Mesenchymal stem cell (in vitro differentiated cells and primary cell): ENCODE data around the gene SLC7A9.

ENCODE experiments used
- DNase-seq: peaks from one replicate; pipeline ENCODE4 v3.0.0-alpha.2; 2013
- H2AFZ ChIP-seq: one replicate; pipeline ENCODE4 v1.6.1; 2013; ENCODE audit warnings: low read depth, mild to moderate bottlenecking, control low read depth, inconsistent platforms, low read length, moderate library complexity
- H2AK5ac ChIP-seq: 2 replicates; pipeline ENCODE4 v1.6.1; 2013; ENCODE audit warnings: low read length, moderate library complexity, mild to moderate bottlenecking, inconsistent platforms; ENCODE audit not compliant: severe bottlenecking
- H2BK120ac ChIP-seq: one replicate; pipeline ENCODE4 v1.6.1; 2013; ENCODE audit warnings: low read depth, mild to moderate bottlenecking, inconsistent platforms, low read length, moderate library complexity
- H2BK12ac ChIP-seq, 2 experiments: one replicate each; pipeline ENCODE4 v1.6.1; 2013; ENCODE audit warnings: inconsistent platforms in 2 of 2, low read length in 2 of 2, mild to moderate bottlenecking in 2 of 2, moderate library complexity in 2 of 2, control low read depth in 1 of 2
- H2BK15ac ChIP-seq: one replicate; pipeline ENCODE4 v1.6.1; 2013; ENCODE audit warnings: mild to moderate bottlenecking, low read depth, inconsistent platforms; ENCODE audit not compliant: poor library complexity, severe bottlenecking
- H2BK5ac ChIP-seq: 2 replicates; pipeline ENCODE4 v1.6.1; 2013; ENCODE audit warnings: low read depth, mild to moderate bottlenecking, low read length, control low read depth, inconsistent platforms; ENCODE audit not compliant: poor library complexity, severe bottlenecking
- H3K14ac ChIP-seq, 2 experiments: one replicate each; pipeline ENCODE4 v1.6.1; 2013; ENCODE audit warnings: inconsistent platforms in 2 of 2, low read length in 2 of 2, control low read depth in 1 of 2, mild to moderate bottlenecking in 1 of 2, moderate library complexity in 1 of 2
- H3K18ac ChIP-seq, 2 experiments: one replicate each; pipeline ENCODE4 v1.6.1; 2013; ENCODE audit warnings: inconsistent platforms in 2 of 2, low read length in 2 of 2, control low read depth in 1 of 2, low read depth in 1 of 2, mild to moderate bottlenecking in 1 of 2
- H3K23ac ChIP-seq, 2 experiments: one replicate each; pipeline ENCODE4 v1.6.1; 2013; ENCODE audit warnings: inconsistent platforms in 2 of 2, low read length in 2 of 2, mild to moderate bottlenecking in 2 of 2, moderate library complexity in 2 of 2, control low read depth in 1 of 2
- H3K27ac ChIP-seq: 2 replicates; pipeline ENCODE4 v1.5.1; 2013; ENCODE audit warnings: mild to moderate bottlenecking, moderate library complexity, low read length, control low read depth, inconsistent platforms; ENCODE audit not compliant: poor library complexity, severe bottlenecking
- H3K27me3 ChIP-seq, 2 experiments: 2 replicates each; pipeline versions ENCODE4 v1.6.1 to v1.7.0; 2013; ENCODE audit warnings: low read length in 2 of 2, mild to moderate bottlenecking in 2 of 2, moderate library complexity in 2 of 2, control low read depth in 1 of 2, inconsistent platforms in 1 of 2; ENCODE audit not compliant: control insufficient read depth in 1 of 2, insufficient read depth in 1 of 2
- H3K36me3 ChIP-seq, 2 experiments: 2 replicates each; pipeline versions ENCODE4 v1.6.1 to v1.7.0; 2013; ENCODE audit warnings: low read length in 2 of 2, control low read depth in 1 of 2, inconsistent platforms in 1 of 2, low read depth in 1 of 2, mild to moderate bottlenecking in 1 of 2; ENCODE audit not compliant: insufficient read depth in 2 of 2, control insufficient read depth in 1 of 2
- H3K4ac ChIP-seq, 2 experiments: one replicate each; pipeline ENCODE4 v1.6.1; 2013; ENCODE audit warnings: inconsistent platforms in 2 of 2, low read length in 2 of 2, mild to moderate bottlenecking in 2 of 2, moderate library complexity in 2 of 2, control low read depth in 1 of 2, low read depth in 1 of 2
- H3K4me1 ChIP-seq: 2 replicates; pipeline ENCODE4 v1.6.1; 2013; ENCODE audit warnings: low read depth, low read length, control low read depth; ENCODE audit not compliant: control insufficient read depth, insufficient read depth
- H3K4me2 ChIP-seq: 2 replicates; pipeline ENCODE4 v1.6.1; 2013; ENCODE audit warnings: low read length, mild to moderate bottlenecking, inconsistent platforms; ENCODE audit not compliant: poor library complexity, severe bottlenecking
- H3K4me3 ChIP-seq, 2 experiments: 2 replicates each; pipeline versions ENCODE4 v1.5.1 to v1.7.0; 2013; ENCODE audit warnings: low read length in 2 of 2, mild to moderate bottlenecking in 2 of 2, control low read depth in 1 of 2, low read depth in 1 of 2; ENCODE audit not compliant: insufficient read depth in 1 of 2
- H3K79me1 ChIP-seq: replicated peaks from 2 replicates; pipeline ENCODE4 v1.6.1; 2013; ENCODE audit warnings: mild to moderate bottlenecking, control low read depth, low read length, inconsistent platforms; ENCODE audit not compliant: poor library complexity, severe bottlenecking
- H3K9ac ChIP-seq: 2 replicates; pipeline ENCODE4 v1.7.0; 2013; ENCODE audit warnings: mild to moderate bottlenecking, low read length, moderate library complexity
- H3K9me3 ChIP-seq: 2 replicates; pipeline ENCODE4 v1.7.0; 2013; ENCODE audit warnings: mild to moderate bottlenecking, low read length; ENCODE audit not compliant: control insufficient read depth
- H4K8ac ChIP-seq: one replicate; pipeline ENCODE4 v1.6.1; 2013; ENCODE audit warnings: inconsistent platforms, mild to moderate bottlenecking, low read length, moderate library complexity
- H4K91ac ChIP-seq: one replicate; pipeline ENCODE4 v1.6.1; 2013; ENCODE audit warnings: mild to moderate bottlenecking, low read length, inconsistent platforms
- WGBS: methylation state at CpG from one replicate; pipeline ENCODE4 v1.1.7; 2013; ENCODE audit warnings: mixed read lengths; 5-methylcytosine and 5-hydroxymethylcytosine counted together

The SLC7A9 gene

DNA sequence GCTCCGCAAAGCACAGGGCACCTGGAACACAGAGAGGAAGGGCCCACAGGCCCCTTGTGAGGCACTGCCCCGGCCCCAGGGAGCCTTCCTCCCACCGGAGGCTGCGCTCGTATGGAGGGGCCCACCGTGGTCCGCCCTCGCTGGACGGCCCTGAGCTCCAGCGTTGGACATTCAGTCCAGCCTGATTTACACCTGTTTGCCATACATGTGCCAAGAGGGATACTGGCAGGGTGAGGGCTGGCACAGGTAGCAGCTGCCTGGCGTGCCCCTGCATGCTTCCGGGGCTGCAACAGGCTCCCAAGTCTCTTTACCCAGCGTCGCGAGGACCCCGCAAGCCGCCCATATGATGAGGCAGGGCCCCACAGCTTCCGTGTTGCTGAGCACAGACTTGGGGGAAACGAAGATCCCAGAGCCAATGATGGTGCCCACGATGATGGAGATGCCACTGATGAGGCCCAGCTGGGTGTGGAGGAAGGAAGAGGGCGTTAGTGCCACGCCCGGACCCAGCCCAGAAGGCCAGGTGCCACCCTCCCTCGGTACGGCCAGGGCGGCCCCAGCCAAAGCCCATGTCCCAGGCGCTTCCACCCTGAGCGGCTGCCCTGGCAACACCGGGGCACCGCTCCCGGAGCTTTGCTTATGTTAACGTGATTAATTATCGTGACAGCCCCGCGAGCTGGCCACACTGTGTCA, 5.1 kb downstream of the SLC7A9 start:
- H4K8ac ChIP-seq: no peak overlapping the region
- no peak overlapping the region for H3K23ac ChIP-seq
- H3K9me3 ChIP-seq: no peaks in the 10 kb centered on the region
- H3K27ac ChIP-seq: no peak overlapping the region
- H3K79me1 ChIP-seq: no peaks in the 10 kb centered on the region
- no peak for DNase-seq
- H2BK120ac ChIP-seq: no peak overlapping the region
- H3K4me1 ChIP-seq: peaks cover 9% of the 10 kb centered on the region
- 91% methylated on average over 35 of the region's 35 CpGs for WGBS
- no peak overlapping the region for H4K91ac ChIP-seq
- no peak overlapping the region for H2BK12ac ChIP-seq
- H2AK5ac ChIP-seq: no peak overlapping the region
- H3K4me3 ChIP-seq: no peak overlapping the region
- H2BK15ac ChIP-seq: no peak overlapping the region
- no peak overlapping the region for H2AFZ ChIP-seq
- no peak overlapping the region for H3K14ac ChIP-seq
- no peak overlapping the region for H3K4me2 ChIP-seq
- H2BK5ac ChIP-seq: no peak overlapping the region
- H3K9ac ChIP-seq: no peak overlapping the region
- no peak overlapping the region for H3K4ac ChIP-seq
- H3K18ac ChIP-seq: no peak overlapping the region
- H3K36me3 ChIP-seq: no peaks in the 10 kb centered on the region
- peaks cover 0 to 4% of the 10 kb centered on the region in 2 experiments for H3K27me3 ChIP-seq

DNA sequence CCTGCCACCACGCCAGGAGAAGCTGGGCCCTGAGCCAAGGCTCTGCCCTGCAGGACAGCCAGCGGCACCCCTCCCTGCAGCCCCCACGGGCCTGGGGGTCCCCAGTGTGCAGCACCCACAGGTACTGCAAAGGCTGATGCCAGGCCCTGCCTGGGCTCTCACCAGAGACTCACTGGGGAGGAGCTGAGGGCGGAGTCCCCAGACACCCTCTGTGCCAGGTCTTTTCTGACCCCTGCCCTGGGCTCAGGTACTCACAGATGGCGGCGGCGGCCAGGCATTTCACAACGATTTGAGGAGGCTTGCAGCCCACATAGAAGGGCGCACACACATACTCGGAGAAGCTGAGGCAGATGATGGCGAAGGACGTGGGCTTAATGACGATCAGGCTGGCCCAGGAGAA, 5.7 kb downstream of the SLC7A9 start:
- Histone ChIP-seq H3K4me1 (peaks cover 9% of the 10 kb centered on the region), H3K23ac (no peak overlapping the region), H2BK12ac (no peak overlapping the region), H3K36me3 (no peaks in the 10 kb centered on the region), H2AK5ac (no peak overlapping the region), H3K9me3 (no peaks in the 10 kb centered on the region), H3K4me2 (no peak overlapping the region), H2BK15ac (no peak overlapping the region), H2BK5ac (no peak overlapping the region), H3K79me1 (no peaks in the 10 kb centered on the region), H3K14ac (no peak overlapping the region), H3K27ac (no peak overlapping the region), H2AFZ (no peak overlapping the region), H4K91ac (no peak overlapping the region), H3K18ac (no peak overlapping the region), H4K8ac (no peak overlapping the region), H3K9ac (no peak overlapping the region), H3K27me3 (peaks cover 0 to 4% of the 10 kb centered on the region in 2 experiments), H2BK120ac (no peak overlapping the region), H3K4me3 (no peak overlapping the region), H3K4ac (no peak overlapping the region)
- DNase-seq: no peak
- 89% methylated on average over 13 of the region's 13 CpGs for WGBS

DNA sequence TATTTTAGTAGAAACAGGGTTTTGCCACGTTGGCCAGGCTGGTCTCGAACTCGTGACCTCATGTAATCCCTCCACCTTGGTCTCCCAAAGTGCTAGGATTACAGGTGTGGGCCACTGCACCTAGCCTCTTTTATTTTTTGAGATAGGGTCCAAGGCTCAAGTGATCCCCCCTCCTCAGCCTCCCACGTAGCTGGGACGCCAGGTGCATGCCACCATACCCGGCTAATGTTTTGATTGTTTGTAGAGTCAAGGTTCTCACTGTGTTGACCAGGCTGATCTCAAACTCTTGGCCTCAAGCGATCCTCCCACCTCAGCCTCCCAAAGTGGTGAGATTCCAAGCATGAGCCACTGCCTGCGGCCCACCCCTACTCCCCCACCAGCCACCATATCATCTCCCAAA, 6.3 kb downstream of the SLC7A9 start:
- WGBS: 91% methylated on average over 8 of the region's 8 CpGs

DNA sequence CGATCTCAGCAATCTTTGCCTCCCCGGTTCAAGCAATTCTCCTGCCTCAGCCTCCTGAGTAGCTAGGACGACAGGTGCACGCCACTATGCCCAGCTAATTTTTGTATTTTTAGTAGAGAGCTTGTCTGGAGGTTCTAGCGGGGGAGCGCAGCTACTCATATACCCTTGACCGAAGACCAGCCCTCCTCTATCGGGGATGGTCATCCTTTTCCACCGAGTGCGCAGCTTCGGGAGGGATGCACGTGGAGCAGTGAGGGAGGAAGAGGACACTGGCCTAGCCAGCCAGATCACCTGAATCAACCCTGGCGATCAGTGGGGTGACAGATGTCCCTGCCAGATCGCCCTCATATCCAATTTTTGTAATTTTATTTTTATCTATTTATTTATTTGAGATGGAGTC, 6.8 kb downstream of the SLC7A9 start:
- no peaks in the 10 kb centered on the region for H3K9me3 ChIP-seq

More for the DNA sequence above, 6.3 kb downstream of the SLC7A9 start:
- Histone ChIP-seq H3K4me3 (no peak overlapping the region), H2BK5ac (no peak overlapping the region), H2BK15ac (no peak overlapping the region), H4K91ac (no peak overlapping the region), H3K23ac (no peak overlapping the region), H3K4me2 (no peak overlapping the region), H3K14ac (no peak overlapping the region), H3K79me1 (no peaks in the 10 kb centered on the region), H2AFZ (no peak overlapping the region), H3K4me1 (peaks cover 4% of the 10 kb centered on the region), H3K27me3 (peaks cover 0 to 4% of the 10 kb centered on the region in 2 experiments), H3K9ac (no peak overlapping the region), H4K8ac (no peak overlapping the region), H3K27ac (no peak overlapping the region), H3K36me3 (no peaks in the 10 kb centered on the region), H3K9me3 (no peaks in the 10 kb centered on the region), H2AK5ac (no peak overlapping the region), H2BK120ac (no peak overlapping the region), H3K18ac (no peak overlapping the region), H2BK12ac (no peak overlapping the region), H3K4ac (no peak overlapping the region)
- no peak for DNase-seq

More for the DNA sequence above, 6.8 kb downstream of the SLC7A9 start:
- Histone ChIP-seq H4K8ac (no peak overlapping the region), H3K4me3 (no peak overlapping the region), H3K36me3 (no peaks in the 10 kb centered on the region), H2BK5ac (no peak overlapping the region), H3K4me2 (no peak overlapping the region), H3K23ac (no peak overlapping the region), H2BK15ac (no peak overlapping the region), H3K4ac (no peak overlapping the region), H3K4me1 (peaks cover 3% of the 10 kb centered on the region), H3K18ac (no peak overlapping the region), H3K79me1 (no peaks in the 10 kb centered on the region), H2AK5ac (no peak overlapping the region), H3K14ac (no peak overlapping the region), H2BK120ac (no peak overlapping the region), H4K91ac (no peak overlapping the region), H2AFZ (no peak overlapping the region), H3K27me3 (peaks cover 0 to 4% of the 10 kb centered on the region in 2 experiments), H3K27ac (no peak overlapping the region), H2BK12ac (no peak overlapping the region), H3K9ac (no peak overlapping the region)
- 97% methylated on average over 12 of the region's 14 CpGs for WGBS
- no peak for DNase-seq
